Psoas muscle (tissue), 8 donors: ENCODE measurements around the gene MAT2A. TPM values are rescaled to one million over a fixed set of nuclear protein-coding genes. Genes with fewer than 3 reads are reported as not detected.

ENCODE experiments used
- ATAC-seq, 4 donors: fragments of 200-7000 bp; cut with Tn5 transposase; one replicate each; pipeline ENCODE4 v1.9.1; 2020; ENCODE audit warnings: moderate library complexity in 3 of 4, mild to moderate bottlenecking in 2 of 4
- DNase-seq, 2 donors: peaks; one replicate each; pipeline ENCODE4 v3.0.0-alpha.2; 2020
- H3K27ac ChIP-seq: fragments of 200-600 bp; one replicate; pipeline ENCODE4 v1.8.0; 2022
- H3K27me3 ChIP-seq, 3 donors: fragments of 200-600 bp in 1 of 3; one replicate each; pipeline versions ENCODE4 v1.6.1 to v1.8.0; 2013 to 2022; ENCODE audit warnings: low read length in 2 of 3, mild to moderate bottlenecking in 2 of 3, moderate library complexity in 1 of 3; ENCODE audit not compliant: insufficient read depth in 3 of 3
- H3K36me3 ChIP-seq, 2 donors: fragments of 200-600 bp in 1 of 2; one replicate each; pipeline versions ENCODE4 v1.6.1 to v1.8.0; 2013 to 2022; ENCODE audit warnings: low read depth in 1 of 2, mild to moderate bottlenecking in 1 of 2, moderate library complexity in 1 of 2; ENCODE audit not compliant: insufficient read depth in 1 of 2
- H3K4me1 ChIP-seq: fragments of 200-600 bp; one replicate; pipeline ENCODE4 v1.8.0; 2022
- H3K4me3 ChIP-seq: fragments of 200-600 bp; one replicate; pipeline ENCODE4 v1.8.0; 2022; ENCODE audit warnings: mild to moderate bottlenecking
- H3K9me3 ChIP-seq: fragments of 200-600 bp; one replicate; pipeline ENCODE4 v1.8.0; 2022
- CTCF ChIP-seq: fragments of 200-600 bp; IDR thresholded peaks from one replicate; pipeline ENCODE4 v1.8.0; 2022; ENCODE audit warnings: antibody characterized with exemption
- WGBS, 3 donors: extraction: QIAGEN DNeasy Blood & Tissue Kit; methylation state at CpG; one replicate each; pipeline versions ENCODE4 v1.1.6 to v1.1.7; 2013; 5-methylcytosine and 5-hydroxymethylcytosine counted together
- intact Hi-C, 2 donors: fragments of 100-400 bp; cut with DNase I; formaldehyde crosslinking; loops; one replicate each; pipeline versions ENCODE4 v1.11.0 to v1.14.2; 2022
- polyA plus RNA-seq, 3 donors: library from polyadenylated mRNA; stranded (reverse); fragments of 200-250 nt; gene quantifications; one replicate each; pipeline ENCODE4 v1.2.3, GENCODE V29; 2013
- total RNA-seq, 4 donors: library from RNA; stranded (reverse); fragmentation: NEBNext Ultra II Directional in 2 of 4; extraction: Animal tissue kit (Norgen Biotek cat#: 25700) in 2 of 4; gene quantifications; one replicate each; pipeline versions ENCODE4 v1.2.1 to v1.2.4, GENCODE V29; 2021 to 2023
- donor health status: healthy with polysubstance abuse.
- donor health status: DM: no; HTN: no; CAD: no; lungs with moderate emphysema.
- donor health status: Bipolar disorder and iron deficiency.
- donor health status: healthy.
- donor health status: DM: yes; HTN: yes; CAD: no.
- donor health status: DM: no; HTN: no; CAD: no.
- donor health status: DM: no; HTN: no; CAD: no.
- donor health status: DM: yes; HTN: yes; CAD: no.

MAT2A gene
- total and polyA plus RNA-seq, 7 donors: 55.9 to 356 (median 178) TPM

- WGBS, 3 donors: 54 to 79% (median 54%) methylated on average over 5 of the region's 5 CpGs
- peak in 1 of 4 donors; percentile 1 for ATAC-seq
- intact Hi-C loops: no loop called here
- Histone ChIP-seq H3K27me3 (no peaks in the 10 kb centered on the region), H3K36me3 (peaks cover 14 to 87% of the 10 kb centered on the region in 2 donors), H3K4me3 (no peak overlapping the region), H3K9me3 (no peaks in the 10 kb centered on the region), H3K4me1 (peaks cover 63% of the 10 kb centered on the region), H3K27ac (peak overlapping the region; percentile 84)
- no peak for TF ChIP-seq CTCF
- no peak for DNase-seq
Observed at GRCh38 chr2:85545780-85546240, 6.8 kb downstream of the MAT2A start.

- ATAC-seq (peak in 2 of 4 donors; percentile 5 to 9), DNase-seq (no peak)
- H3K27ac ChIP-seq: peak overlapping the region; percentile 84
Observed at GRCh38 chr2:85547089-85547858, 8.3 kb downstream of the MAT2A start.

GRCh38 chr2:85547859-85548607 lies 9.1 kb downstream of the MAT2A start:
- H3K27me3 ChIP-seq: no peaks in the 10 kb centered on the region
- no peak overlapping the region for H3K4me3 ChIP-seq
- 50 to 63% (median 57%) methylated on average over 6 of the region's 6 CpGs for WGBS, 3 donors
- intact Hi-C loops: no loop called here
- peaks cover 40% of the 10 kb centered on the region for H3K4me1 ChIP-seq
- H3K36me3 ChIP-seq: peaks cover 3 to 84% of the 10 kb centered on the region in 2 donors
- ATAC-seq (peak in 2 of 4 donors; percentile 0 to 3), DNase-seq (no peak)
- peak overlapping the region; percentile 84 for H3K27ac ChIP-seq
- H3K9me3 ChIP-seq: no peaks in the 10 kb centered on the region
- no peak for TF ChIP-seq CTCF

More at GRCh38 chr2:85547089-85547858, 8.3 kb downstream of the MAT2A start:
- Histone ChIP-seq H3K27me3 (no peaks in the 10 kb centered on the region), H3K36me3 (peaks cover 3 to 84% of the 10 kb centered on the region in 2 donors), H3K9me3 (no peaks in the 10 kb centered on the region), H3K4me1 (peaks cover 48% of the 10 kb centered on the region), H3K4me3 (no peak overlapping the region)
- WGBS, 3 donors: 61 to 78% (median 69%) methylated on average over 1 of the region's 1 CpG
- no peak for TF ChIP-seq CTCF
- intact Hi-C loops: no loop called here

- Histone ChIP-seq H3K4me1 (peaks cover 35% of the 10 kb centered on the region), H3K27ac (peak overlapping the region; percentile 79), H3K36me3 (peaks cover 3 to 84% of the 10 kb centered on the region in 2 donors), H3K4me3 (no peak overlapping the region), H3K27me3 (no peaks in the 10 kb centered on the region), H3K9me3 (no peaks in the 10 kb centered on the region)
- intact Hi-C loops: no loop called here
- 23 to 26% (median 25%) methylated on average over 2 of the region's 2 CpGs for WGBS, 3 donors
- DNase-seq: no peak
- peak in 3 of 4 donors; percentile 3 to 6 (median 3) for ATAC-seq
- TF ChIP-seq CTCF: no peak
Observed at GRCh38 chr2:85548608-85548900, 9.6 kb downstream of the MAT2A start.
